Endodermal cell (in vitro differentiated cells): Measurements from ENCODE around the gene GPRC5B. TPM values are rescaled to one million over a fixed set of nuclear protein-coding genes. Genes with fewer than 3 reads are reported as not detected.
A peak's percentile ranks its signal among the peaks of the same experiment; 100 is the strongest.

Source experiments
- DNase-seq: peaks from one replicate; pipeline ENCODE4 v3.0.0-alpha.2; 2017
- H3K27ac ChIP-seq: 2 replicates; pipeline ENCODE4 v1.5.1; 2013; ENCODE audit warnings: mild to moderate bottlenecking, low read depth, low read length, moderate library complexity
- H3K27me3 ChIP-seq: 2 replicates; pipeline ENCODE4 v1.6.1; 2013; ENCODE audit warnings: mild to moderate bottlenecking, low read length, moderate library complexity; ENCODE audit not compliant: insufficient read depth, control insufficient read depth, poor library complexity, severe bottlenecking
- H3K36me3 ChIP-seq: 2 replicates; pipeline ENCODE4 v1.7.0; 2013; ENCODE audit warnings: mild to moderate bottlenecking, low read length, moderate library complexity; ENCODE audit not compliant: control insufficient read depth, insufficient read depth
- H3K4me1 ChIP-seq: one replicate; pipeline ENCODE4 v1.7.0; 2013; ENCODE audit warnings: low read length; ENCODE audit not compliant: control insufficient read depth, insufficient read depth
- H3K4me3 ChIP-seq: 2 replicates; pipeline ENCODE4 v1.5.1; 2013; ENCODE audit warnings: mild to moderate bottlenecking, low read length, moderate library complexity
- H3K9ac ChIP-seq: 2 replicates; pipeline ENCODE4 v1.6.1; 2013; ENCODE audit warnings: mild to moderate bottlenecking, low read length, moderate library complexity; ENCODE audit not compliant: poor library complexity, severe bottlenecking; ENCODE audit errors: extremely low read depth
- H3K9me3 ChIP-seq: 2 replicates; pipeline ENCODE4 v1.6.1; 2013; ENCODE audit warnings: mild to moderate bottlenecking, low read length, moderate library complexity; ENCODE audit not compliant: control insufficient read depth
- H3K27ac Mint-ChIP-seq: 2 replicates; pipeline ENCODE4 v1.8.0; 2020; ENCODE audit warnings: mixed read lengths
- H3K27me3 Mint-ChIP-seq: 2 replicates; pipeline ENCODE4 v1.8.0; 2021; ENCODE audit warnings: mild to moderate bottlenecking, mixed read lengths; ENCODE audit not compliant: insufficient read depth
- H3K36me3 Mint-ChIP-seq: 2 replicates; pipeline ENCODE4 v1.8.0; 2020; ENCODE audit warnings: low read depth, mixed read lengths
- H3K4me1 Mint-ChIP-seq: 2 replicates; pipeline ENCODE4 v1.8.0; 2020; ENCODE audit warnings: mixed read lengths
- H3K4me3 Mint-ChIP-seq: 2 replicates; pipeline ENCODE4 v1.8.0; 2020; ENCODE audit warnings: mild to moderate bottlenecking, moderate library complexity, mixed read lengths
- H3K9me3 Mint-ChIP-seq: 2 replicates; pipeline ENCODE4 v1.8.0; 2020; ENCODE audit warnings: mild to moderate bottlenecking, mixed read lengths
- CTCF ChIP-seq: fragments of 200-600 bp; sonication (generic); conservative IDR thresholded peaks from 2 replicates; pipeline ENCODE4 v1.5.0; 2021; ENCODE audit warnings: antibody characterized with exemption, mild to moderate bottlenecking
- WGBS, 2 experiments: methylation state at CpG; one replicate each; pipeline versions ENCODE4 v1.1.5 to v1.1.7; 2013; ENCODE audit warnings: missing lambda C conversion rate in 2 of 2, mixed read lengths in 1 of 2; ENCODE audit not compliant: insufficient coverage in 1 of 2, insufficient read length in 1 of 2; 5-methylcytosine and 5-hydroxymethylcytosine counted together
- total RNA-seq, 2 donors: library from RNA; stranded (reverse); fragmentation: NEBNext Ultra II Directional in 1 of 2; extraction: Animal tissue kit (Norgen Biotek cat#: 25700) in 1 of 2; gene quantifications; 2 replicates in 1 of 2; 3 replicates in 1 of 2; pipeline ENCODE4 v1.2.1, GENCODE V29; 2021

GPRC5B gene
- total RNA-seq, 2 donors from 2014 or later, result 39.5 to 49.1 TPM

DNA sequence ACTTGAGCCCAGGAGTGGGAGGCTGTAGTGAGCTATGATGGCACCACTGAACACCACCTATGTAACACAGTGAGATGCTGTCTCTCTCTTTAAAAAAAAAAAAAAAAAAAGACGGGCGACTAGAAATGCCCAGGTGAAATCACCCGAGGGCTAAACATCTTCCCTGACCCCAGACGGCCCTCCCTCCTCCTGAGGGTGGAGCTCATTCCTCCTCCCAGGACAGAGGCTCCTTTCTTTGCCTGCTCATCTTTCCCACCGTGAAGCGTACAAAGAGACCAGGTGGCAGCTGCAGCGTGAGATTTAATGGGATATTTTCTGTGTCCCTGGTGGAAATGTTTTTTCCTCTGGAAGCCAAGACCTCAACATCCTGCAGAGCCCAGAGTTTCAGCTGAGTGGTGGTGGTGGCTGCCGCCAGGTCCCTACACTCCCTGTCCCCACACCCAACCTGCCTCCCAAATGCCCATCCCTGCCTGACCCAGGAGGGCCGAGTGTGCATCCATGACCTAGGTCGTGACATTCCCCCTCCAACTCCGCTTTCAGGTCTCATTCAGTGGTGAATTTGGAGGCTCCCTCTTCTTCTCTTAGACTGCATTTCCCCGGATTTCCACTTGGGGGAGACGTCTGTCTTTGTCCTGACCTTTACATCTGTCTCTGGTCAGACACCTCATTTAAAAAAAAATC lies 14.4 kb upstream of the GPRC5B start:
- Histone ChIP-seq H3K36me3 (no peaks in the 10 kb centered on the region), H3K9me3 (peaks cover 5% of the 10 kb centered on the region), H3K27me3 (no peaks in the 10 kb centered on the region), H3K4me3 (no peak overlapping the region), H3K27ac (no peak overlapping the region), H3K9ac (no peak overlapping the region), H3K4me1 (no peaks in the 10 kb centered on the region)
- Mint-ChIP-seq H3K4me3 (no peak overlapping the region), H3K36me3 (no peaks in the 10 kb centered on the region), H3K4me1 (peaks cover 8% of the 10 kb centered on the region), H3K9me3 (peaks cover 3% of the 10 kb centered on the region), H3K27me3 (peaks cover 2% of the 10 kb centered on the region), H3K27ac (no peak overlapping the region)
- peak; percentile 89 for DNase-seq
- WGBS, 2 experiments, result 25 to 33% methylated on average over 7 to 13 of the region's 13 CpGs
- peak; percentile 86 for TF ChIP-seq CTCF

DNA sequence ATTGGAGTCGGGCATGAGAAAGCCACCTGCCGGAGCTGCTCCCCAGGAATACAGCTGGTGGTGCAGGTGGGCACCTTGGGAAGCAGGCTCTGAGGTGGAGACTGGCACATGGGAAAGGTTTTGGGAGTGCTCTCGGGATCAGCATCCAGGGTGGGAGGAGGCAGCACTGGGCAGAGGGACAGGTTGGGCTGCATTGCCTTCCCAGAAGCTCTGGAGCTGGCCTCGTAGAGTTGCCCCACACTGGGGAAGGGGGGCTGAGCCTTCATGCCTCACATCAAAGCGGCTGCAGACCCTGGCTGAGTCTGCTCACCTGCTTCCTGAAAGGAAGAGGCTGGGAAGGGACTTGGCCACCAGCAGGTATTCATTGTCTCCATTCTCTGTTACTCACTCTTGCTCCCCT lies 13.5 kb upstream of the GPRC5B start:
- no peak overlapping the region for H3K27ac Mint-ChIP-seq

GRCh38 chr16:19896951-19897350 lies 12.3 kb upstream of the GPRC5B start:
- H3K4me1 ChIP-seq, result no peaks in the 10 kb centered on the region
- H3K9me3 ChIP-seq, result peaks cover 8% of the 10 kb centered on the region
- no peaks in the 10 kb centered on the region for H3K27me3 ChIP-seq
- peaks cover 18% of the 10 kb centered on the region for H3K4me1 Mint-ChIP-seq
- 60 to 93% methylated on average over 1 to 4 of the region's 5 CpGs for WGBS, 2 experiments
- DNase-seq, result no peak
- H3K27ac Mint-ChIP-seq, result no peak overlapping the region
- H3K36me3 ChIP-seq, result no peaks in the 10 kb centered on the region
- H3K27ac ChIP-seq, result no peak overlapping the region
- H3K36me3 Mint-ChIP-seq, result no peaks in the 10 kb centered on the region
- TF ChIP-seq CTCF, result no peak
- no peak overlapping the region for H3K4me3 ChIP-seq
- H3K9me3 Mint-ChIP-seq, result peaks cover 3% of the 10 kb centered on the region
- peaks cover 2% of the 10 kb centered on the region for H3K27me3 Mint-ChIP-seq
- H3K4me3 Mint-ChIP-seq, result no peak overlapping the region
- no peak overlapping the region for H3K9ac ChIP-seq

More for the DNA sequence above, 13.5 kb upstream of the GPRC5B start:
- no peak for DNase-seq
- WGBS, 2 experiments, result 86 to 91% methylated on average over 4 to 5 of the region's 5 CpGs
- Histone ChIP-seq H3K4me3 (no peak overlapping the region), H3K4me1 (no peaks in the 10 kb centered on the region), H3K9me3 (peaks cover 8% of the 10 kb centered on the region), H3K36me3 (no peaks in the 10 kb centered on the region), H3K9ac (no peak overlapping the region), H3K27me3 (no peaks in the 10 kb centered on the region), H3K27ac (no peak overlapping the region)
- H3K9me3 Mint-ChIP-seq, result peaks cover 5% of the 10 kb centered on the region
- TF ChIP-seq CTCF, result no peak
- no peaks in the 10 kb centered on the region for H3K36me3 Mint-ChIP-seq
- peaks cover 10% of the 10 kb centered on the region for H3K4me1 Mint-ChIP-seq
- H3K27me3 Mint-ChIP-seq, result peaks cover 2% of the 10 kb centered on the region
- no peak overlapping the region for H3K4me3 Mint-ChIP-seq
